A673 (cell line): ENCODE results near the gene MTMR3. TPM values are rescaled to one million over a fixed set of nuclear protein-coding genes. Genes with fewer than 3 reads are reported as not detected.

Source experiments
- BruUV-seq: library from RNA; stranded (reverse); fragments of 400-500 nt; replicated peaks from 2 replicates; lab custom pipeline; 2021; lab: Mats Ljungman, UMichigan
- CTCF ChIA-PET: fragments of 300-600 bp; sonication (Branson Sonifier 250); formaldehyde crosslinking; loops from one replicate; lab custom pipeline; 2022; ENCODE audit warnings: antibody characterized with exemption; lab: Charles Lee
- POLR2A ChIA-PET: fragments of 300-600 bp; sonication (Branson Sonifier 250); formaldehyde crosslinking; loops from one replicate; lab custom pipeline; 2022; ENCODE audit warnings: antibody characterized with exemption; ENCODE audit not compliant: low non-redundant PET; lab: Charles Lee
- DNase-seq: peaks from one replicate; pipeline ENCODE4 v3.0.0-alpha.2; 2015; ENCODE audit warnings: low spot score
- H3K27ac ChIP-seq: fragments of 200-600 bp; sonication (generic); 2 replicates; pipeline ENCODE4 v1.5.1; 2016; ENCODE audit warnings: mixed run types, low read depth, mild to moderate bottlenecking, mixed read lengths, antibody characterized with exemption, low read length; ENCODE audit not compliant: poor library complexity, severe bottlenecking
- H3K27me3 ChIP-seq: fragments of 200-600 bp; sonication (generic); replicated peaks from 2 replicates; pipeline ENCODE4 v1.6.1; 2017; ENCODE audit warnings: mixed run types, low read depth, mild to moderate bottlenecking, mixed read lengths, antibody characterized with exemption, low read length; ENCODE audit not compliant: insufficient read depth, poor library complexity
- H3K36me3 ChIP-seq: fragments of 200-600 bp; sonication (generic); 2 replicates; pipeline ENCODE4 v1.6.1; 2016; ENCODE audit warnings: mixed run types, mild to moderate bottlenecking, mixed read lengths, antibody characterized with exemption, low read length; ENCODE audit not compliant: insufficient read depth, poor library complexity, severe bottlenecking
- H3K4me1 ChIP-seq: fragments of 200-600 bp; sonication (generic); 2 replicates; pipeline ENCODE4 v1.6.1; 2017; ENCODE audit warnings: mixed run types, mild to moderate bottlenecking, mixed read lengths, antibody characterized with exemption, low read length; ENCODE audit not compliant: insufficient read depth, poor library complexity, severe bottlenecking
- H3K4me3 ChIP-seq: fragments of 200-600 bp; sonication (generic); 2 replicates; pipeline ENCODE4 v1.5.1; 2016; ENCODE audit warnings: low read depth, mixed run types, mild to moderate bottlenecking, mixed read lengths, low read length; ENCODE audit not compliant: poor library complexity, severe bottlenecking
- H3K9me3 ChIP-seq: fragments of 200-600 bp; sonication (generic); 2 replicates; pipeline ENCODE4 v1.6.1; 2016; ENCODE audit warnings: mixed run types, low read depth, mild to moderate bottlenecking, mixed read lengths, antibody characterized with exemption, low read length; ENCODE audit not compliant: poor library complexity, severe bottlenecking
- EZH2 ChIP-seq: fragments of 200-600 bp; sonication (generic); IDR thresholded peaks from 2 replicates; pipeline ENCODE4 v1.6.1; 2017; ENCODE audit warnings: borderline replicate concordance, low read depth, mild to moderate bottlenecking, mixed read lengths, antibody characterized with exemption, low read length; ENCODE audit not compliant: poor library complexity, severe bottlenecking
- intact Hi-C: fragments of 100-400 bp; cut with micrococcal nuclease; formaldehyde crosslinking; loops from one replicate; pipeline ENCODE4 v1.10.0; 2022; ENCODE audit not compliant: unreplicated experiment
- total RNA-seq: library from RNA; stranded (reverse); gene quantifications from 2 replicates; pipeline ENCODE4 v1.2.3, GENCODE V29; 2021
- TF ChIP-seq, protein P1 (sequence below): fragments of 300-800, 200-600 bp; sonication (generic); conservative IDR thresholded peaks from 2 replicates; pipeline ENCODE4 v1.5.1; 2017; ENCODE audit warnings: low read depth, mild to moderate bottlenecking, antibody characterized with exemption, low read length, moderate library complexity, mixed read lengths

Gene MTMR3
- total RNA-seq, 1 experiment from 2014 or later = 25.0 TPM

DNA sequence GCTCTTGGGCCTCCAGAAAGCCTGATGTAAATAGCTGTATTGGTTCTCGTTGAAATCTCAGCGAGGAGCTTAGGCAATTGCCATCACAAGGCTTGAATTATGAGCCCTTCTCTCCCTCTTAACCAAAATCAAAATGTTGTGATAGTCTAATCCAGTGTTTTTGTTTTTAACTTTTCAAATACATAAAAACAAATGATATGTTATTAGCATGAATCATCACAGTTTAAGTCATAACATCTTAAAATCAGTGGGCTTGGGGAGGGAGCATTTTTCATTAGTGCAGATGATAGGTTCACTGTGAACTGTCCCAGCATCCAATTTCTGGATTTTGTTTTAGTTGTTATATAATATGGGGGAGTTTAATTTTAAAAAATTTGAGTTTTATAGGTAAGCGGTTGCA, 148.4 kb downstream of the MTMR3 start:
- peaks cover 5% of the 10 kb centered on the region for H3K36me3 ChIP-seq
- H3K27ac ChIP-seq = no peak overlapping the region
- no peaks in the 10 kb centered on the region for H3K4me1 ChIP-seq
- H3K27me3 ChIP-seq = no peaks in the 10 kb centered on the region
- DNase-seq = no peak
- no peaks in the 10 kb centered on the region for H3K9me3 ChIP-seq
- intact Hi-C loops = no loop called here
- CTCF ChIA-PET = no interaction called here
- no peak for TF ChIP-seq EZH2
- TF ChIP-seq, protein P1, sequence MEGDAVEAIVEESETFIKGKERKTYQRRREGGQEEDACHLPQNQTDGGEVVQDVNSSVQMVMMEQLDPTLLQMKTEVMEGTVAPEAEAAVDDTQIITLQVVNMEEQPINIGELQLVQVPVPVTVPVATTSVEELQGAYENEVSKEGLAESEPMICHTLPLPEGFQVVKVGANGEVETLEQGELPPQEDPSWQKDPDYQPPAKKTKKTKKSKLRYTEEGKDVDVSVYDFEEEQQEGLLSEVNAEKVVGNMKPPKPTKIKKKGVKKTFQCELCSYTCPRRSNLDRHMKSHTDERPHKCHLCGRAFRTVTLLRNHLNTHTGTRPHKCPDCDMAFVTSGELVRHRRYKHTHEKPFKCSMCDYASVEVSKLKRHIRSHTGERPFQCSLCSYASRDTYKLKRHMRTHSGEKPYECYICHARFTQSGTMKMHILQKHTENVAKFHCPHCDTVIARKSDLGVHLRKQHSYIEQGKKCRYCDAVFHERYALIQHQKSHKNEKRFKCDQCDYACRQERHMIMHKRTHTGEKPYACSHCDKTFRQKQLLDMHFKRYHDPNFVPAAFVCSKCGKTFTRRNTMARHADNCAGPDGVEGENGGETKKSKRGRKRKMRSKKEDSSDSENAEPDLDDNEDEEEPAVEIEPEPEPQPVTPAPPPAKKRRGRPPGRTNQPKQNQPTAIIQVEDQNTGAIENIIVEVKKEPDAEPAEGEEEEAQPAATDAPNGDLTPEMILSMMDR = no peak
- H3K4me3 ChIP-seq = no peak overlapping the region
- no TSS peak for BruUV-seq
- POLR2A ChIA-PET = no interaction called here

DNA sequence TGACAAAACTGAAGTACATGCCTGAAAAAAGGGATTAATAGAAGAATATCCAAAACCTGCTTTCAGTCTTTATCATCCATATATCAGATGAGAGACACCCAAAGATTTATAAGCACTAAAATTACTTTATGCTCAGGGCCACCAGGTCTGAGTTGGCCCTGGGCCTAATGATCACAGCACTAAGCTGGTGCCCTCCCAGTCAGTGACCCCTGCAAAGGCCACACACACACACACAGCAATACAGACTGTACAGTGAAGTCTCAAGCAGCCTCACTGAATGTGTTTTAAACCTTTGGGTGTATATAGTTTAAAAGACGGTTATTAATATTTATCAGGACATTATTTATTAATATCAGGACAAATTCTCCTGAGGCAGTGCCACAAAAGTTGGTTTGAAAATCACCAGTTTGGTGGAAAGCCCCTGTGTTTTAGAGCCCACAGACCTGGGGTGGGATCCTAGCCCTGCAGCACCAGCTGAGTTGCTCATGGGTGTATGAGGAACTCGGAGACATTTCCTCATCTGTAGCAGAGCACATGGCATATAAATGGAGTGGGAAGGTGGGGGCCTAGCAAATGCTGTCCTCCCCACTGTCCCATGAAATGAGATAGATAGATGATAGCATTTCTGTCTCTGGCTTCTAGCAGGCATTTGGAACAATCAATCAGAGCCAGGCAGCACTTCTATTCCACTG, 148.9 kb downstream of the MTMR3 start:
- Histone ChIP-seq H3K36me3 (peaks cover under 1% of the 10 kb centered on the region), H3K4me3 (no peak overlapping the region), H3K9me3 (no peaks in the 10 kb centered on the region), H3K4me1 (no peaks in the 10 kb centered on the region), H3K27ac (no peak overlapping the region), H3K27me3 (no peaks in the 10 kb centered on the region)
- ChIA-PET CTCF (no interaction called here), POLR2A (no interaction called here)
- TF ChIP-seq, protein P1 = no peak
- TF ChIP-seq EZH2 = no peak
- BruUV-seq = no TSS peak
- intact Hi-C loops = no loop called here
- no peak for DNase-seq

GRCh38 chr22:30033137-30033536, 150.2 kb downstream of the MTMR3 start:
- TF ChIP-seq, protein P1 = no peak
- no peak for TF ChIP-seq EZH2

More at GRCh38 chr22:30033137-30033536, 150.2 kb downstream of the MTMR3 start:
- no peak overlapping the region for H3K27ac ChIP-seq
- no peaks in the 10 kb centered on the region for H3K4me1 ChIP-seq
- no peak for DNase-seq
- no peak overlapping the region for H3K4me3 ChIP-seq
- ChIA-PET POLR2A (no interaction called here), CTCF (no interaction called here)
- H3K27me3 ChIP-seq = no peaks in the 10 kb centered on the region
- no TSS peak for BruUV-seq
- intact Hi-C loops = no loop called here
- no peaks in the 10 kb centered on the region for H3K36me3 ChIP-seq
- no peaks in the 10 kb centered on the region for H3K9me3 ChIP-seq
